Embryonic facial prominence (tissue), 1 donor: ENCODE measurements around the gene CELF1.

Experiments used
- DNase-seq: peaks from one replicate; pipeline ENCODE4 v3.0.0-alpha.2; 2016; ENCODE audit errors: extremely low spot score

CELF1 gene

GRCh38 chr11:47509077-47509536, 43.8 kb downstream of the CELF1 start:
- no peak for DNase-seq

GRCh38 chr11:47508240-47508957, 44.5 kb downstream of the CELF1 start:
- no peak for DNase-seq

GRCh38 chr11:47507563-47508239, 45.2 kb downstream of the CELF1 start:
- no peak for DNase-seq

- no peak for DNase-seq
These were observed 46.0 kb downstream of the CELF1 start for GRCh38 chr11:47506795-47507562.

- no peak for DNase-seq
These were observed 46.6 kb downstream of the CELF1 start for GRCh38 chr11:47506373-47506772.

GRCh38 chr11:47504910-47505309, 48.0 kb downstream of the CELF1 start:
- no peak for DNase-seq

- DNase-seq = no peak
These were observed 49.7 kb downstream of the CELF1 start for GRCh38 chr11:47503227-47503626.

GRCh38 chr11:47502767-47503166, 50.2 kb downstream of the CELF1 start:
- no peak for DNase-seq

GRCh38 chr11:47501101-47501500, 51.8 kb downstream of the CELF1 start:
- no peak for DNase-seq

- DNase-seq = no peak
These were observed 52.8 kb downstream of the CELF1 start for GRCh38 chr11:47500121-47500520.

GRCh38 chr11:47499614-47500013, 53.3 kb downstream of the CELF1 start:
- DNase-seq = no peak

- DNase-seq = no peak
These were observed 53.8 kb downstream of the CELF1 start for GRCh38 chr11:47499161-47499560.

GRCh38 chr11:47498584-47499152, 54.3 kb downstream of the CELF1 start:
- DNase-seq = no peak

- DNase-seq = no peak
These were observed 54.8 kb downstream of the CELF1 start for GRCh38 chr11:47498149-47498548.

GRCh38 chr11:47496808-47497207, 56.1 kb downstream of the CELF1 start:
- no peak for DNase-seq

- no peak for DNase-seq
These were observed 57.1 kb downstream of the CELF1 start for GRCh38 chr11:47495856-47496217.

GRCh38 chr11:47495011-47495855, 57.7 kb downstream of the CELF1 start:
- no peak for DNase-seq

- DNase-seq = no peak
These were observed 63.6 kb downstream of the CELF1 start for GRCh38 chr11:47489395-47489755.

GRCh38 chr11:47488674-47489394, 64.1 kb downstream of the CELF1 start:
- DNase-seq = no peak

GRCh38 chr11:47488111-47488510, 64.8 kb downstream of the CELF1 start:
- DNase-seq = no peak

- no peak for DNase-seq
These were observed 65.5 kb downstream of the CELF1 start for GRCh38 chr11:47487421-47487820.
